Dermis microvascular lymphatic vessel endothelial cell (primary cell): ENCODE measurements around the gene MT1A. TPM values are rescaled to one million over a fixed set of nuclear protein-coding genes. Genes with fewer than 3 reads are reported as not detected.
A peak's percentile ranks its signal among the peaks of the same experiment; 100 is the strongest.
"Not testable (repeated sequence)": the region's sequence is repeated elsewhere in the genome, so short reads cannot be mapped to it uniquely, and the experiment has no call there.

Experiments used
- DNase-seq, 2 donors: peaks; one replicate each; pipeline versions ENCODE4 v3.0.0 to v3.0.0-alpha.2; 2010; ENCODE audit warnings: low read depth in 2 of 2
- total RNA-seq: library from RNA; depleted of rRNA; stranded (reverse); fragments of >200 nt; gene quantifications from 2 replicates; pipeline ENCODE4 v1.2.1, GENCODE V29; 2014

MT1A gene
- total RNA-seq, 1 donor from 2014 or later = 1.7 TPM

DNA sequence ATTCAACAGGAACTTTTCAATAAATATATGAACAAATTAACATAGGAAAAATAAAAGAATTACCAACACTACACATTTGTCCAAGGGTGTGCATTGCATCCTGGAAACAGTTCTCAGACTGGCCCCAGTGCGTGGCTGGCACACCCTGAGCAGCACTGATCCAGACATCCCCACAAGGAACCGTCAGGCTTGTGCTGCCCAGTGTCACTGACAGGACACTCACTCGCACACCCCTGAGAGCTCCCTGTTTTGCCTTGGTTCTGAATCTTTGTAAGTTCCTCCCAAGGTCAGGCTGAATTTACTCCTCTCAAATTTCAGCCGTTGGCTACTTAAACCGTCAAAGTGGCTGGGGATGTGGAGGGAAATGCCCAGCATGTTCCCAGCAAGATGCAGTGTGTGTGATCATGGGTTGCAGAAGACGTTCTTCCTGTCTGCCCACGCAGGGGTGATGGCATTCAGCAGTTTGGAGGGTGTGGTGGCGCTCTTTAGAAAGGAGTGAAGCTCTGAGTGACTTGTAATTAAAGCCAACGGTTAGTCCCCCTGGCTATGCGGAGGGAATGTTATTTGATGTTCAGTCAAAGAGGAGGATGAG is 28.4 kb upstream of the MT1A start:
- peak in 1 of 2 donors; percentile 70 for DNase-seq

DNA sequence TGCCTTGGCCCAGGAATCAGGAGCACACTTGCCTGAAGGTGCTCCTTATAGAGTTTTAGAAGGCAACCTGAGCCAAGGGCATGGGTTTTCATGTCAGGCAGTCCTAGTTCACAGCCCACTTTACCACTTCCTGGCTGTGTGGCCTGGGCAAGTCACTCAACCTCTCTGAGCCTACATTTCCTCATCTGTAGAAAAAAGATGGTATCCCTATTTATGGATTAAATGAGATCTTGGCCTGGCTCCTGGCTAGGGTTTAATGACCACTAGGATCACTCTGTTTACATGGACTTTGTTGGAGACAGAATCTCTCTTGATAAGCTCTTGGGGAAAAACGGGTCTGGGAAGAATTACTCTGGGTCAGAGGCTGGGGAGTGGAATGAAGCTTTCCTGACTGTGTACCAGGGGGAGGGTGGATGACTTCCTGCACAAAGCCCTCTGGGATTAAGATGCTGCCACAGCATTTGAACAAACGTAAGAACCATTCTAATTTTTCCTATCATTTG is 27.8 kb upstream of the MT1A start:
- no peak for DNase-seq

DNA sequence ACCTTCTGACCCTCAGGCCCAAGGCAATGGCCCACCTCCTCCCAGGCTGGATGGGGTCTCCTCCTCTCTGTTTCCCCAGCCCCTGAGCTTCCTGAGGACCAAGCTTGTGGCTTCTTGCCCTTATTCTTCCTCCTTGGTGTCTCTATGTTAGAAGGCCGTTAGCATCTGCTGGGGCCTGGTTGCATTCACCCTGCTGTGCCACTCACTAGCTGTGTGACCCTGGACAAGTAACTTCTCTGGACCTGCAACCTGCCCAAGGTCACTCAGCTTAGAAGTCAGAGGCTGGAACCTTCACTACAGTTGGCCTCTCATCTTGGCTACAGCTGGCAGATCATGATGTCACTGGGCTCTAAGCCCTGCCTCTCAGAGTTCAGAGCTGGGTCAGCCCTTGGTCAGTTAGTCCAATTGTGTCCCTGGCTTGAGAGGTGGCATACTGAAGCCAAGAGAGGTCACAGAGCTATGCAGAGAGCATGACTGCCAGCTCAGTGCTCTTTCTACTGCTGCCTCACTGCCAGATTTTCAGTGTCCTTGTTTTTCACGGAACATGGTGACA is 27.1 kb upstream of the MT1A start:
- DNase-seq = peak in 1 of 2 donors; percentile 51

DNA sequence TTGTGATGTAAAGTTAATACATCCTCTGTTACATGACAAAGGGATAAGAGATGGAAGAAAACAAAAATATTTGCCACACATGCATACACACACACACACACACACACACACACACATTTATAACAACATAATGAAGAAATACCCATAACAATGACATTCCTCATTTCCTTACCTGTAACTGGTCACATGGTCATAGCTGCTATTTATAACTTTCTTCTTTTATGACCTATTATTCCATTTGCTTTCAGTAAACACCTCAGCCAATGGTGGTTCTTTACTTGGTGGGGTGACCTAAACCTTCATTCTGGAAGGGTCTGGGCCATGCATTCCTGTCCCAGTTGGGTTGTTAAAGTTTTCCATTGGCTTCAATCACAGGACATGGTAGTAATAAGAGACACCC is 24.8 kb upstream of the MT1A start:
- no peak for DNase-seq

DNA sequence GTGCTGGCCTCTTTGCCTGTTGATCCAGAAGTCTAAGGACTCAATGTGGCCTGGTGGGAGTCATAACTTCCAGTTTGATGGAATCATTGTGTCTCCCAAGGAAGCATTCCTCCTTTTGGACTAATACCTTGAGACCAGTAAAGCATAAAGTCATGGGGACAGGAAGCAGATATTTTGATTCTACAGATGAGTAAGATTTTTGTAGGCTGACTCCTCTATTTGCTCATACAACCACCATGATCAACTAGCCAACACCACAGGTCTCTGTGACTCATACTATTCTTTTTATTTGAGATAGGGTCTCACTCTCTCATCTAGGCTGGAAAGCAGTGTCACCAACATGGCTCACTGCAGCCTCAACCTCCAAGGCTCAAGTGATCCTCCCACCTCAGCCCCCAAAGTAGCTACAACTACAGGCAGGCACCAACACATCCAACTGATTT is 23.9 kb upstream of the MT1A start:
- DNase-seq = peak in 1 of 2 donors; percentile 63

DNA sequence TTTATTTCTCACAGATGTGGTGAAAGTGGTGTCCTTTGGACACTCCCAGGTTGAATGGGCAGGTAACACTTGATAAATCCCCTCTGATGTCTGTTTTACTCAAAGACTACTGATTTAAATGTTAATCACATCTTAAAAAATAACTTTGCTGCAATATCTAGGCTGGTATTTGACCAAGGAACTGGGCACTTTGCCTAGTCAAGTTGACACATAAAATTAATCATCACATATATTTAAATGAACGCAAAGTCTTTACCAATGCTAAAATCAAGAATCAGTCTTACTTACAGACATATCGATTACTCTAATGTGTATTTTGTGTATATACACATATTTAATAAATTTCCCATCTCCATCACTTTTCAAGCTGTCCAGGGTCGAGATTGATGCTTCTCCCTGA is 23.1 kb upstream of the MT1A start:
- DNase-seq = no peak

DNA sequence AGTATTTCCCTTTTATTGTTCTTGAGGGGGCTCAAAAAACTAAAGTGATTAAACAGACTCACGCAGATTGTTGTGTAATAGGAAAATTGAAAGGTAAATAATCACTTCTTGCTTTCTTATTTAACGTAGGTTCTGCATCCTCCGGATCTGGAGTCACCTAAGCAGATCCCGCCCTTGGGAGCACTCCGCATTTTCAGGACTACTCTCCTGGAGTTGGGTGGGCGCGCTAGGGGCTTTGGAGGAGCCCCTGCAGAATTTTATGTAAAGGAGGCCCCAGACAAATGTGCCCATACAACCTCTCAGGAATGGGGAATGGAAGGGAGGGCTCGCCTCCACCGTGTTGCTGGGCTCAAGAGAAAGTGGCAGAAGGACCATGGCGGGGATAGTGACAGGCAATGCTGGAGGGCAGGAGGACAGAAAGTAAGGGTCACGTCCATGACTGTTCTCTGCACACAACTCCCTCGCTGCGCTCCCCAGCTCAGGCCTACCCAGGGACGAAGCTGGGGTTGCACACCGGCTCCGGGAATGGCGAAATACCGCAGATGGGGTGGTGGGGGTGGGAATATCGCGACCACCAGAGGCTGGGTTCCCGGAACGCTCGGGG is 21.8 kb upstream of the MT1A start:
- no peak for DNase-seq

DNA sequence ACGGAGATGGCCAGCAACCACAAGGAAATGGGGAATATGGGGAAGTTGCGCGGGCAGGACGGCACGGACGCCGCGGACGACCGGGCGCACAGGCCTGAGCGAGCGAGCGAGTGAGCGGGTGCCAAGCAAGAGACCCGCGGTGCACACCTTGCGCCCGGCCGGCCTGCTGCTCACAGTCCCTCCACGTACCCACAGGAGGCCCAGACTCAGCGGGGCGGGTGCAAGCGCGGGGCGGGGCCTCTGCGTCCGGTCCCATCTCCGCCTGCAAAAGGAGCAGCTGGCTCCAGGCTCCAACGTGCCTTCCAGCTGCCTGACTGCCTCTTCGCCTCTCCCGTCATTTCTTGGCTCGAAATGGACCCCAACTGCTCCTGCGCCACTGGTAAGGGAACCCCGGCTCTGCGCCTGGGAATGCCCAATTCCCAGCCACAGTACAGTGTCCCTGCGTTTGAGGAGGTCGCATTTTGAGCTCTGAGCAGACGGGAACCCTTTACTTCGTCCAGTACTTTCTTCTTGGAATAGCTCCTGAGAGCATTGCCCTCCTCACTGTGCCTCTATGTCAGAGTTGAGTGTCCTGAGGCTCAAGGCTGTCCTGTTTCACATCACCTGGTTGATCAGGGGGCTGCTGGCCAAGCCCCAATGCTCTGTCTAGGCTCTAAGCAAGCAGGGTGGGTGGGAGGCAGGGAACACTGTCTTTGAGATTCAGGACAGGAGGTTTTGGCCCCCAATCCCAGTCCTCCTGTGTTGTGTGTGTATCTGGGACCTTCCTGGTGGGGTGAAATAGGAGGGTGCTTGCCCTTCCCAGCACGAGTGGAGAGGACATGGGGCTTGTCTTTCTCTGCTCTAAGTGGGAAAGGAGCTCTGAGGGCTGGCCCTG is 21.0 kb upstream of the MT1A start:
- peak in 1 of 2 donors; percentile 50 for DNase-seq

DNA sequence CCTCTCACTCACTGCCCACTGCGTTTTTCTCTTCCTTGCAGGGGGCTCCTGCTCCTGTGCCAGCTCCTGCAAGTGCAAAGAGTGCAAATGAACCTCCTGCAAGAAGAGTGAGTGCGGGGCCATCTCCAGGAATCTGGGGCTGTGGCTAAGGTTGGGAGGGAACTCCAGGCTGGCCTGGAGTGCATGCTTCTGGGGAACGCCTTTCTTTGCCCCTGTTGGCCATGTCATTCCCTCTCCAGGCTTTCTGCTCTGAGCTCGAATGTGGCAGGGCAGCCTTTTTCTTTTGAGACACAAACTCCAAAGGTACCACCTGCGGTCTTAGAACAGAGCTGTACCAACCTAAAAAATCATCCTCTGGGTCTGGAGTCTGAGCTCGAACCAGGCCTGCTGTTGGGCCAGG is 20.3 kb upstream of the MT1A start:
- no peak for DNase-seq

DNA sequence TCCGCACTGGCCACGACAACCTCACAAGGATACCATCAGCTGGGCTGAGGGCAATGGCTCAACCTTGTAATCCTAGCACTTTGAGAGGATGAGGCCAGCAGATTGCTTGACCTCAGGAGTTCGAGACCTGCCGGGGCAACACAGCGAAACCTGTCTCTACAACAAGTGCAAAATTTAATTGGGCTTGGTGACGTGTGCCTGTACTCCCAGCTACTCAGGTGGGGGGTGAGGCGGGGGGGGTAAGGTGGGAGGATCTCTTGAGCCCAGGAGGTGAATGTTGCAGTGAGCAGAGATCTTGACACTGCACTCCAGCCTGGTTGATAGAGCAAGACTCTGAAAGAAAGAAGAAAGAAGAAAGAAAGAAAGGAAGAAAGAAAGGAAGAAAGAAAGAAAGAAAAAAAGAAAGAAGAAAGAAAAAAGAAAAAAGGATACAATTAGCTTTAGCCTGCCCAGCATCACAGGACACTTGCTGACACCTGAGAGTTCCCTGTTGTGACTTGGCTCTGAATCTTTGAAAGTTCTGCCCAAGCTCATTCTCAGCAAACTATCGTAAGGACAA is 18.0 kb upstream of the MT1A start:
- DNase-seq = no peak

DNA sequence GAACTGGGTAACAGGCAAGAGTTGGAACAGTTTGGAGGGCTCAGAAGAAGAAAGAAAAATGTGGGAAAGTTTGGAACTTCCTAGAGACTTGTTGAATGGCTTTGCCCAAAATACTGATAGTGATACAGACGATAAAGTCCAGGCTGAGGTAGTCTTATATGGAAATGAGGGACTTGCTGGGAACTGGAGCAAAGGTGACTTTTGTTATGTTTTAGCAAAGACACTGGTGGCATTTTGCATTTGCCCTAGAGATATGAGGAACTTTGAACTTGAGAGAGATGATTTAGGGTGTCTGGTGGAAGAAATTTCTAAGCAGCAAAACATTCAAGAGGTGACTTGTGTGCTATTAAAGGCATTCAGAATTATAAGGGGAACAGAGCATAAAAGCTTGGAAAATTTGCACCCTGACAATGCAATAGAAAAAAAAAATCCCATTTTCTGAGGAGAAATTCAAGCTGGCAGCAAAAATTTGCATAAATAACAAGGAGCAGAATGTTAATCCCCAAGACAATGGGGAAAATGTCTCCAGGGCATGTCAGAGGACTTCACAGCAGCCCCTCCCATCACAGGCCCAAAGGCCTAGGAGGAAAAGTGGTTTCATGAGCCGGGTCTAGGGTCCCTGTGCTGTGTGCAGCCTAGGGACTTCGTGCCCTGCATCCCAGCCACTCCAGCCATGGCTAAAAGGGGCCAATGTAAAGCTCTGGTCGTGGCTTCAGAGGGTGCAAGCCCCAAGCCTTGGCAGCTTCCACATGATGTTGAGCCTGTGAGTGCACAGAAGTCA is 16.6 kb upstream of the MT1A start:
- not testable (repeated sequence) for DNase-seq

DNA sequence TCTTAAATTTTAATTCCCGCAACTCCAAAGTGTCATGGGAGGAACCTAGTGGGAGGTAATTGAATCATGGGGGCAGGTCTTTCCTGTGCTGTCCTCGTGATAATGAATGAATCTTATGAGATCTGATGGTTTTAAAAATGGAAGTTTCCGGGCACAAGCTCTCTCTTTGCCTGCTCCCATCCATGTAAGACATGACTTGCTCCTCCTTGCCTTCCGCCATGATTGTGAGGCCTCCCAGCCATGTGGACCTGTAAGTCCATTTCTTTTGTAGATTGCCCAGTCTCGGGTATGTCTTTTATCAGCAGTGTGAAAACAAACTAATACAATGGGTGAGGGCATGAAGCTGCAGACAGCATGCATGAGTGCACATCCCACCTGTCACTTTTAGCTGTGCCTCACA is 15.3 kb upstream of the MT1A start:
- DNase-seq = not testable (repeated sequence)

DNA sequence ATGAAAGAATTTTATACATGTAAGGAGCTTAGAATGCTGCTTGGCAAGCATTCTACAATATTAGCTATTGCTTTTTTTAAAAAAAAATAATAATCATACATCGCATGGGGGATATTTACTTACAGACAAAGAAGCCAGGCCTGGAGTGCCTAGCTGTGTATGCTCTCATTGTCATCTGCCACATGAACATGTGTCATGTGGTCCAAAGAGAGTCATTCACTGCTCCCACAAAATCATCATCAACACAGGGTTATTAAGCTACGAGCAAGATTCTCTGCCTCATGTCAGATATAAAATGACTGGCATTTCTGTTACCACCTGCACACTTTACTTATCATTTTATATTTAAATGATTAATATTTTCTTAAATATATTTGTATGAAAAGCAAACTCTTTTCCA is 14.8 kb upstream of the MT1A start:
- no peak for DNase-seq

DNA sequence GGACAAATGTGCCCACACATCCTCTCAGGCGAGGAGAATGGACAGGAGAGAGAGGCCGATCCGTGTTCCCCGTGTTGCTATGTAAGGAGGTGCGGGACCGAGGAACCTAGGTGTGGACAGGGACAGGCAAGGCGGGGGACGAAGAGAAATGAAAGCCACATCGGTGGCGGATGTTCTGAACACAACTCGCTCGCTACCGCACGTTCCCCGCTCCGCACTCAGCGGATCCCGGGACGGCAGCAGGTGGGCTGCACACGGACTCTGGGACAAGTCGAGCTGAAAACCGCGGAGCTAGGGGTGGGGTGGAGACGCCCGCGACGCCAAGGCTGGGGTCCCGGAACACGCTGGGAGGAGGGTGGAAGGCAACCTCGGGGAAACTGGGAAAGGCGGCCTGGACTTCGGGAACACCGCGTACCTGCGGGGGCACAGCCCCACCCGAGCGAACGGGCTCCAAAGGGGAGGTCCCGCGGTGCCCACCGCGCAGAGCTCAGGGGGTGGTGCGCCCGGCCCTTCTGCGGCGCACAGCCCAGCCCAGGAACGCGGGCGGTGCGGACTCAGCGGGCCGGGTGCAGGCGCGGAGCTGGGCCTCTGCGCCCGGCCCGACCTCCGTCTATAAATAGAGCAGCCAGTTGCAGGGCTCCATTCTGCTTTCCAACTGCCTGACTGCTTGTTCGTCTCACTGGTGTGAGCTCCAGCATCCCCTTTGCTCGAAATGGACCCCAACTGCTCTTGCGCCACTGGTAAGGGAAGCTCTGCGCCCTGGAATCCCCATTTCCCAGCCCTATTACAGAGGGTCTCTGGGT is 13.1 kb upstream of the MT1A start, which contains the start of gene MT1E:
MT1E (plus strand) TSS at position 642 of the 803 bp plus-strand sequence; CDS start at position 713, 71 bp downstream.
- DNase-seq = peak in 1 of 2 donors; percentile 68

DNA sequence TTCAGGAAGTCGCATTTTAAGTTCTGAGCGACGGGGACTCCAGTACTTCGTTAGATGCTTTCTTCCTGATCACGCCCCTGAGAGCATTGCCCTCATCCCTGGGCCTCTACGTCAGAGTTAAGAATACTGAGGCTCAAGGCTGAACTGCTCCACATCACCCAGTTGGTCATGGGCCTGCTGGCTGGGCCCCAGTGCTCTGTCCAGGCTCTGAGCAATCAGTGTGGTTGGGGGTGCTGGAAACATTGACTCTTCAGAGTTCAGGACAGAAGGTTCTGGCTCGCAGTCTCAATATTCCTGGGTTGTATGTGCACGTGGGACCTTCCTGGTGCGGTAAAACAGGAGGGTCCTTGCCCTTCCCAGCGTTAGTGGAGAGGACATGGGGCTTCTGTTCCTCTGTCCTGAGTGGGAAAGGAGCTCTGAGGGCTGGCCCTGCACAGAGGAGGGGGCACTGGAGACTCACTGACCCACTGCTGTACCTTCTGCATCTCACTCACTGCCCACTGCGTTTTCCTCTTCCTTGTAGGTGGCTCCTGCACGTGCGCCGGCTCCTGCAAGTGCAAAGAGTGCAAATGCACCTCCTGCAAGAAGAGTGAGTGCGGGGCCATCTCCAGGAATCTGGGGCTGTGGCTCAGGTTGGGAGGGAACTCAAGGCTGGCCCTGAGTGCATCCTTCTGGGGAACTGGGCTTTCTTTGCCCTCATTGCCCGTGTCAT is 12.4 kb upstream of the MT1A start:
- peak in 1 of 2 donors; percentile 63 for DNase-seq

DNA sequence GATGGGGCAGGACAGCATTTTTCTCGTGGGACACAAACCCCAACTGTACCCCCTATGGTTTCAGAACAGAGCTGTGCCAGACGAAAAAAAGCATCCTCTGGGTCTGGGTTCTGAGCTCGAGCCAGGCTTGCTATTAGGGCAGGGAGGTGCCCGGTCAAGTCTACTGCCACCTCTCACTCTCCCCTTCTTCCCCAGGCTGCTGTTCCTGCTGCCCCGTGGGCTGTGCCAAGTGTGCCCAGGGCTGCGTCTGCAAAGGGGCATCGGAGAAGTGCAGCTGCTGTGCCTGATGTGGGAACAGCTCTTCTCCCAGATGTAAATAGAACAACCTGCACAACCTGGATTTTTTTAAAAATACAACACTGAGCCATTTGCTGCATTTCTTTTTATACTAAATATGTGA is 11.8 kb upstream of the MT1A start:
- DNase-seq = no peak

DNA sequence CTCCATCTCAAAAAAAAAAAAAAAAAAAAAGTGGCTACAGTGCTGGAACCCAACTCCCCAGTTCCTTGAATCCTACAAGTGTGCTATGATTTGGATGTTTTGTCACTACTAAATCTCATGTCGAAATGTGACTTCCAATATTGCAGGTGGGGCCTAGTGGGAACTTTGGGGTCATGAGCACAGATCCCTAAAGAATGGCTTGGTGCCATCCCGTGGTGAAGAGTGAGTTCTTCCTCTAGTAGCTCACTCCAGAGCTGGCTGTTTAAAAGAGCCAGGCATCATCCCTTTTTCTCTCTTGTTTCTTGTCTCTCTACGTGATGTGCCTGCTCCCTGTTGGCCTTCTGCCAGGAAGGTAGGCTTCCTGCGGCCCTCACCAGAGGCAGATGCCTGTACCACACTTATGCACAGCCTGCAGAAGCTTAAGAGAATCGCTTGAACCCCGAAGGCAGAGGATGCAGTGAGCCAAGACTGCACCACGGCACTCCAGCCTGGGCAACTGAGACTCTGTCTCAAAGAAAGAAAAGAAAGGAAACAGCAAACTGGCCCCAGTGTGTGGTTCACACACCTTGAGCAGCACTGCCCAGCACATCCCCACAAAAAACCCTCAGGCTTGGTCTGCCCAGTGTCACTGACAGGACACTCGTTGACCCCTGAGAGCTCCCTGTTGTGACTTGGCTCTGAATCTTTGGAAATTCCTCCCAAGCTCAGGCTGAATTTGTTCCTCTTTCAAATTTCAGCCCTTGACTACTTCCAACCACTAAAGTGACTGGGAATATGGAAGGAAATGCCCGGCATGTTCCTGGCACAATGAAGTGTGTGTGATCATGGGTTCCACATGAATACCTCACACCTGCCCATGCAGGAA is 9.7 kb upstream of the MT1A start:
- DNase-seq = no peak

DNA sequence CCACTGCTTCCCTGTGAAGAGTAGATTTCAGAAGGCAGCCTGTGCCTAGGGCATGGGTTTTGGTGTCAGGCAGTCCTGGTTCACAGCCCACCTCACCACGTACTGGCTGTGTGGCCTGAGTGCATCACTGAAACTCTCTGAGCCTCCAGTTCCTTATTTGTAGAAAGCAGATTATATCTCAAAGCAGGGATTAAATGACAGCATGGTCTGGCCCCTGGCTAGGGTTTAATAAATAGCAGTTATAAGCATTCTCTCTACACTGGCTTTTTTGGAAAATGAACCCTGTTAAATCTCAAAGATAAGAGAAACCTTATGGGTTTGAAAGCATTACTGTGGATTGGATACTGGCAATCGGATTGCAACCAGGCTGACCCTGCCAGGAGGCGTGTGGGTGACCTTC is 8.9 kb upstream of the MT1A start:
- no peak for DNase-seq
